Activated gamma-delta T cell treated with Interleukin-2 at 50 U/mL for 16 hours (primary cell): Measurements from ENCODE around the gene G2E3.

Source experiments
- DNase-seq: peaks from one replicate; pipeline ENCODE4 v3.0.0-alpha.2; 2020

The G2E3 gene

DNA sequence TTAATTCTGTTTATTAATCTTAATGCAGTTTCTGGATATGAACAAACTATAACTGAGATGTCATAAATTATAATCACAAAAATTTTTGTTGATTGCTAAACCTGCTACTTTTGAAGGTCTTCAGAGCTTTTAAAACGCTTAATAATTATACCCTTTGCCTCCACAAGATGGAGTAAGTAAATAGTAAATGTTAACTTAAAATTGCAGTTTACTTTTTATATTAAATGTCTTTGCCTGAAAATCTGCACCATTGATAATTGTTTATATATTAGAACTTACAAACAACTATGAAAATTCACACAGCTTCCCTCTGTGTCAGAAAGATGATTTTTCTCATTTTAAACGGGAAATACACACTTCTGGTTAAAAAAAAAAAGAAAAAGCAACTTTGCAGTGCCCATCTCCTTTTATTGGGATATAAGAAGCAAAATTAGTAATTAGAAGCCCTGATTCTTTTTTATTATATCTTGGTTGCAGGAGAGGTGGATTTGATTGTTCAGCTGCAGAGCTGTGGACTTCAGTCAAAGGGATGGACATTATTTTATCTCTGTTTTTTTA, 98.7 kb downstream of the G2E3 start:
- DNase-seq: no peak

DNA sequence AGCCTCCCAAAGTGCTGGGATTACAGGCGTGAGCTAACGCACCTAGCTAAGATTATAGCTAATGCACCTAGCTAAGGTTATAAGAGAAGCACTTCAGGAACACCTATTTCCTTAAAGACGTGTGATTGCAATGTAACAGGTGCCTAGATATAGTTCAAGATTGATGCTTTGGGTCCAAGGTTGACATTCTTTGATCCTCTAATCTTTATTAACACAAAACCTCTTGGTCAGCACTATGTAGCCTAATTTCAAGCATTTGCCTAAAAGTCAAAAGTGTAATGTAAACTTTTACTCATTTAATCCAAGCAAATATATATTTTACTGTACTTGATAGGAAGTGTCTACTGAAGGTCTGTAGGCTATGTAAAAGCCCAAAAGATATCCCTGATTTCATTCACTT, 99.7 kb downstream of the G2E3 start:
- no peak for DNase-seq

DNA sequence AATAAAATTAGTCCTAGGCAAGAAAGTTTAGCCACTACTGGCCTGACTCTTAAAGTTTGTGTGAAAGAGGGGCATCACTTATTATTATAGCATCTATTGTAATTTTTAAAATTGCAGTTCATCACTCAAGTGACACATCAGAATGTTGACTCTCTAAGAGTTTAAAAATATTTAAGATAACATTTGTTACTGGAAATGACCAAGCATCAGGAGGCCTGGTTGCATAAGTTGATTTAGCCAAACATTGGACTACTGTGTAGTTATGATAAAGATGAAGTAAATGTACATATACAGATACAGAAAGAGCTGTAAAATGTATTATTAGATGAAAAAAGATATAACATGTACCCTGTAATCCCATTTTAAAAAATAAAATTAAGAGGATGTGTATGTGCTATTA, 110.6 kb downstream of the G2E3 start:
- no peak for DNase-seq
